GM12874 (cell line): ENCODE measurements around the gene IFRD1.

Experiments used
- TF ChIP-seq, protein P1 (sequence below): IDR thresholded peaks from 2 replicates; pipeline ENCODE4 v1.5.1; 2011; ENCODE audit warnings: low read depth, mild to moderate bottlenecking, control low read depth, low read length, moderate library complexity; ENCODE audit not compliant: insufficient read depth

Gene IFRD1

GRCh38 chr7:112495156-112495788 lies 45.0 kb downstream of the IFRD1 start:
- TF ChIP-seq, protein P1, sequence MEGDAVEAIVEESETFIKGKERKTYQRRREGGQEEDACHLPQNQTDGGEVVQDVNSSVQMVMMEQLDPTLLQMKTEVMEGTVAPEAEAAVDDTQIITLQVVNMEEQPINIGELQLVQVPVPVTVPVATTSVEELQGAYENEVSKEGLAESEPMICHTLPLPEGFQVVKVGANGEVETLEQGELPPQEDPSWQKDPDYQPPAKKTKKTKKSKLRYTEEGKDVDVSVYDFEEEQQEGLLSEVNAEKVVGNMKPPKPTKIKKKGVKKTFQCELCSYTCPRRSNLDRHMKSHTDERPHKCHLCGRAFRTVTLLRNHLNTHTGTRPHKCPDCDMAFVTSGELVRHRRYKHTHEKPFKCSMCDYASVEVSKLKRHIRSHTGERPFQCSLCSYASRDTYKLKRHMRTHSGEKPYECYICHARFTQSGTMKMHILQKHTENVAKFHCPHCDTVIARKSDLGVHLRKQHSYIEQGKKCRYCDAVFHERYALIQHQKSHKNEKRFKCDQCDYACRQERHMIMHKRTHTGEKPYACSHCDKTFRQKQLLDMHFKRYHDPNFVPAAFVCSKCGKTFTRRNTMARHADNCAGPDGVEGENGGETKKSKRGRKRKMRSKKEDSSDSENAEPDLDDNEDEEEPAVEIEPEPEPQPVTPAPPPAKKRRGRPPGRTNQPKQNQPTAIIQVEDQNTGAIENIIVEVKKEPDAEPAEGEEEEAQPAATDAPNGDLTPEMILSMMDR = no peak

DNA sequence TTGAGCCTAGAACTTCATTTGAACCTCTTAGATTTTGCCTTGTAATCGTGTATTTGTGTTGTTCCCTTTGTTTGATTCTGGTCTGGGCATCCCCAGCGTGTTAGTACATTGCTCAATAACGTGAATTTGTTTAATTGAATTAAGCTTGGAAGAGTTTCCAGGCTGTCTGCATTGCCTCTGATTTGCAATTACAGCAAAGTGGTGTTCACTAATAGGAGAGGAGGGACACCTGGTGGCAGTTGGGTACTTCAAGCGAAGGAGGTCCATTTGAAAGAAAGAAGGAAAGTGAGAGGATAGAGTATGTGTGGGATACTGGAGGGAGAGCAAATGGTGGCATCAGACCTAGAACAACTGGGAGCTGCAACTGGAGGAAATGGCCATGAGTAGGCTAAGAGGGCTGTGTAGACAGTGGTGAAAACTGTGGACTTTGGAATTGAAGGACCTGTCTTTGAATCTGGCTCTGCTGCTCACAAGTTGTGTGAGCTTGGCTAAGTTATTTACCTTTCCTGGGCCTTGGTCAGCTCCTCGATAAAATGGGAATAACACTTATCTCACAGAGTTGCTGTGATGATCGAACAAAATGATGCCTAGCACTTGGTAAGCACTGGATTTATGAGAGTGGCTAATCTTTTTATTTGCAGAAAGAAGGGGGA lies 45.7 kb downstream of the IFRD1 start:
- TF ChIP-seq, protein P1 = peak; percentile 61

- TF ChIP-seq, protein P1 = no peak
Observed at GRCh38 chr7:112497481-112497880, 47.2 kb downstream of the IFRD1 start.

- TF ChIP-seq, protein P1 = no peak
Observed at GRCh38 chr7:112500619-112501018, 50.4 kb downstream of the IFRD1 start.

GRCh38 chr7:112501801-112502503 lies 51.7 kb downstream of the IFRD1 start:
- TF ChIP-seq, protein P1 = no peak

- TF ChIP-seq, protein P1 = no peak
Observed at GRCh38 chr7:112502700-112503099, 52.4 kb downstream of the IFRD1 start.

GRCh38 chr7:112503361-112503972 lies 53.2 kb downstream of the IFRD1 start:
- TF ChIP-seq, protein P1 = no peak
